B cell (primary cell): Measurements from ENCODE around the gene SNRPB2. TPM values are rescaled to one million over a fixed set of nuclear protein-coding genes. Genes with fewer than 3 reads are reported as not detected.

Experiments
- ATAC-seq: fragments of 200-7000 bp; cut with Tn5 transposase; one replicate; pipeline ENCODE4 v1.10.0; 2021; ENCODE audit warnings: low read depth, mild to moderate bottlenecking, moderate number of reproducible peaks, moderate library complexity
- CTCF ChIA-PET: fragments of 350-600 bp; sonication (Branson Sonifier 250); formaldehyde crosslinking; loops from one replicate; lab custom pipeline; 2021; ENCODE audit warnings: antibody characterized with exemption, inconsistent platforms; lab: Charles Lee
- POLR2A ChIA-PET: fragments of 350-600 bp; sonication (Branson Sonifier 250); formaldehyde crosslinking; loops from one replicate; lab custom pipeline; 2021; ENCODE audit warnings: antibody characterized with exemption; lab: Charles Lee
- DNase-seq: peaks from one replicate; pipeline ENCODE4 v3.0.0; 2013
- H2AFZ ChIP-seq: 2 replicates; pipeline ENCODE4 v1.6.1; 2012; ENCODE audit warnings: mild to moderate bottlenecking, low read depth, low read length; ENCODE audit not compliant: insufficient read depth, poor library complexity, severe bottlenecking
- H3K27ac ChIP-seq, 2 donors: 1 replicate in 1 of 2; 2 replicates in 1 of 2; pipeline ENCODE4 v1.5.1; 2012 to 2013; ENCODE audit warnings: low read length in 2 of 2, mild to moderate bottlenecking in 2 of 2, moderate library complexity in 1 of 2
- H3K27me3 ChIP-seq, 4 experiments: fragments of 200-600 bp in 1 of 4; sonication (generic) in 1 of 4; replicated peaks in 1 of 4; 1 replicate in 2 of 4; 2 replicates in 2 of 4; pipeline versions ENCODE4 v1.6.1 to v1.7.0; 2013 to 2016; ENCODE audit warnings: low read length in 3 of 4, mild to moderate bottlenecking in 2 of 4, mixed read lengths in 1 of 4, moderate library complexity in 1 of 4; ENCODE audit not compliant: insufficient read depth in 4 of 4, control insufficient read depth in 3 of 4; ENCODE audit errors: control extremely low read depth in 1 of 4
- H3K36me3 ChIP-seq, 2 experiments: replicated peaks in 1 of 2; 1 replicate in 1 of 2; 2 replicates in 1 of 2; pipeline versions ENCODE4 v1.6.1 to v1.7.1; 2013; ENCODE audit warnings: low read length in 1 of 2; ENCODE audit not compliant: insufficient read depth in 2 of 2, control insufficient read depth in 1 of 2; ENCODE audit errors: control extremely low read depth in 1 of 2, extremely low read depth in 1 of 2
- H3K4me1 ChIP-seq, 2 donors: fragments of 200-600 bp in 1 of 2; sonication (generic) in 1 of 2; 1 replicate in 1 of 2; 2 replicates in 1 of 2; pipeline versions ENCODE4 v1.5.1 to v1.6.1; 2013 to 2017; ENCODE audit warnings: low read length in 2 of 2; ENCODE audit not compliant: control insufficient read depth in 2 of 2, insufficient read depth in 2 of 2
- H3K4me2 ChIP-seq: replicated peaks from 2 replicates; pipeline ENCODE3; 2012; ENCODE audit warnings: mild to moderate bottlenecking, low read depth, low read length; ENCODE audit not compliant: poor library complexity, severe bottlenecking
- H3K4me3 ChIP-seq, 5 experiments: fragments of 200-600 bp in 1 of 5; sonication (generic) in 1 of 5; 1 replicate in 3 of 5; 2 replicates in 2 of 5; pipeline versions ENCODE4 v1.5.1 to v1.7.0; 2011 to 2016; ENCODE audit warnings: low read length in 4 of 5, mild to moderate bottlenecking in 4 of 5, low read depth in 2 of 5, control low read depth in 1 of 5, moderate library complexity in 1 of 5; ENCODE audit not compliant: insufficient read depth in 1 of 5; ENCODE audit errors: control extremely low read depth in 1 of 5, extremely low read depth in 1 of 5
- H3K79me2 ChIP-seq: fragments of 200-600 bp; sonication (generic); one replicate; pipeline ENCODE4 v1.6.0; 2016; ENCODE audit warnings: low read length; ENCODE audit not compliant: control insufficient read depth, insufficient read depth
- H3K9ac ChIP-seq: fragments of 200-600 bp; sonication (generic); 2 replicates; pipeline ENCODE4 v1.6.1; 2017; ENCODE audit warnings: mild to moderate bottlenecking, low read length, moderate library complexity
- H3K9me3 ChIP-seq, 3 donors: one replicate each; pipeline versions ENCODE4 v1.6.1 to v1.7.1; 2013; ENCODE audit warnings: low read length in 2 of 3; ENCODE audit not compliant: control insufficient read depth in 2 of 3, insufficient read depth in 1 of 3; ENCODE audit errors: control extremely low read depth in 1 of 3
- H4K20me1 ChIP-seq: 2 replicates; pipeline ENCODE4 v1.6.0; 2012; ENCODE audit warnings: mild to moderate bottlenecking, low read length; ENCODE audit not compliant: insufficient read depth, control insufficient read depth, poor library complexity, severe bottlenecking
- H3K27ac Mint-ChIP-seq: one replicate; pipeline ENCODE4 v1.8.0; 2021; ENCODE audit warnings: mixed read lengths
- H3K27me3 Mint-ChIP-seq: one replicate; pipeline ENCODE4 v1.8.0; 2021; ENCODE audit warnings: mixed read lengths
- H3K4me1 Mint-ChIP-seq: one replicate; pipeline ENCODE4 v1.8.0; 2021; ENCODE audit warnings: mixed read lengths
- H3K4me3 Mint-ChIP-seq: one replicate; pipeline ENCODE4 v1.8.0; 2021; ENCODE audit warnings: mixed read lengths
- H3K9me3 Mint-ChIP-seq: one replicate; pipeline ENCODE4 v1.8.0; 2022; ENCODE audit warnings: mixed read lengths; ENCODE audit not compliant: insufficient read depth
- EZH2 ChIP-seq: IDR thresholded peaks from 2 replicates; pipeline ENCODE4 v1.6.1; 2012; ENCODE audit warnings: borderline replicate concordance, low read depth, mild to moderate bottlenecking, moderate library complexity, low read length; ENCODE audit not compliant: insufficient read depth, poor library complexity, severe bottlenecking
- WGBS: methylation state at CpG from one replicate; pipeline ENCODE4 v1.1.5; 2013; ENCODE audit warnings: missing lambda C conversion rate; ENCODE audit not compliant: insufficient coverage; 5-methylcytosine and 5-hydroxymethylcytosine counted together
- intact Hi-C: fragments of 100-400 bp; cut with micrococcal nuclease; formaldehyde crosslinking; loops from one replicate; pipeline ENCODE4 v1.10.0; 2022
- polyA plus RNA-seq: library from polyadenylated mRNA; depleted of rRNA; stranded (reverse); fragments of >200 nt; gene quantifications from 2 replicates; pipeline ENCODE4 v1.2.3, GENCODE V29; 2012
- total RNA-seq, 2 donors: library from RNA; stranded (reverse); fragments of 120-200 nt in 1 of 2; gene quantifications; 1 replicate in 1 of 2; 2 replicates in 1 of 2; pipeline versions ENCODE4 v1.2.3 to v1.2.4, GENCODE V29; 2013 to 2022
- TF ChIP-seq, protein P1 (sequence below): fragments of 200-600 bp; IDR thresholded peaks from one replicate; pipeline ENCODE4 v1.8.0; 2022; ENCODE audit warnings: antibody characterized with exemption, mild to moderate bottlenecking

SNRPB2 gene
- total and polyA plus RNA-seq, 2 donors (not counting 1 experiment from before 2014, with no cell fraction given) = 22.4 to 38.3 TPM

GRCh38 chr20:16692009-16692408 is 37.8 kb upstream of the SNRPB2 start:
- no peak for ATAC-seq
- no peak for DNase-seq
- Mint-ChIP-seq H3K4me3 (no peak overlapping the region), H3K9me3 (no peaks in the 10 kb centered on the region), H3K27ac (no peak overlapping the region), H3K27me3 (peaks cover 39% of the 10 kb centered on the region), H3K4me1 (no peaks in the 10 kb centered on the region)
- no peaks in the 10 kb centered on the region for H3K4me1 ChIP-seq
- no peaks in the 10 kb centered on the region for H3K9me3 ChIP-seq
- no peak overlapping the region for H3K9ac ChIP-seq
- POLR2A ChIA-PET = no interaction called here
- no peak overlapping the region for H3K4me2 ChIP-seq
- CTCF ChIA-PET = no interaction called here
- H3K27me3 ChIP-seq = peaks cover 0 to 2% (median 0%) of the 10 kb centered on the region in 4 experiments
- TF ChIP-seq, protein P1, sequence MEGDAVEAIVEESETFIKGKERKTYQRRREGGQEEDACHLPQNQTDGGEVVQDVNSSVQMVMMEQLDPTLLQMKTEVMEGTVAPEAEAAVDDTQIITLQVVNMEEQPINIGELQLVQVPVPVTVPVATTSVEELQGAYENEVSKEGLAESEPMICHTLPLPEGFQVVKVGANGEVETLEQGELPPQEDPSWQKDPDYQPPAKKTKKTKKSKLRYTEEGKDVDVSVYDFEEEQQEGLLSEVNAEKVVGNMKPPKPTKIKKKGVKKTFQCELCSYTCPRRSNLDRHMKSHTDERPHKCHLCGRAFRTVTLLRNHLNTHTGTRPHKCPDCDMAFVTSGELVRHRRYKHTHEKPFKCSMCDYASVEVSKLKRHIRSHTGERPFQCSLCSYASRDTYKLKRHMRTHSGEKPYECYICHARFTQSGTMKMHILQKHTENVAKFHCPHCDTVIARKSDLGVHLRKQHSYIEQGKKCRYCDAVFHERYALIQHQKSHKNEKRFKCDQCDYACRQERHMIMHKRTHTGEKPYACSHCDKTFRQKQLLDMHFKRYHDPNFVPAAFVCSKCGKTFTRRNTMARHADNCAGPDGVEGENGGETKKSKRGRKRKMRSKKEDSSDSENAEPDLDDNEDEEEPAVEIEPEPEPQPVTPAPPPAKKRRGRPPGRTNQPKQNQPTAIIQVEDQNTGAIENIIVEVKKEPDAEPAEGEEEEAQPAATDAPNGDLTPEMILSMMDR = no peak
- no peak for TF ChIP-seq EZH2
- 25% methylated on average over 1 of the region's 2 CpGs for WGBS
- no peak overlapping the region for H2AFZ ChIP-seq
- intact Hi-C loops = no loop called here
- H3K36me3 ChIP-seq = no peaks in the 10 kb centered on the region
- H3K4me3 ChIP-seq = no peak overlapping the region
- H3K79me2 ChIP-seq = no peaks in the 10 kb centered on the region
- no peaks in the 10 kb centered on the region for H4K20me1 ChIP-seq
- no peak overlapping the region for H3K27ac ChIP-seq

DNA sequence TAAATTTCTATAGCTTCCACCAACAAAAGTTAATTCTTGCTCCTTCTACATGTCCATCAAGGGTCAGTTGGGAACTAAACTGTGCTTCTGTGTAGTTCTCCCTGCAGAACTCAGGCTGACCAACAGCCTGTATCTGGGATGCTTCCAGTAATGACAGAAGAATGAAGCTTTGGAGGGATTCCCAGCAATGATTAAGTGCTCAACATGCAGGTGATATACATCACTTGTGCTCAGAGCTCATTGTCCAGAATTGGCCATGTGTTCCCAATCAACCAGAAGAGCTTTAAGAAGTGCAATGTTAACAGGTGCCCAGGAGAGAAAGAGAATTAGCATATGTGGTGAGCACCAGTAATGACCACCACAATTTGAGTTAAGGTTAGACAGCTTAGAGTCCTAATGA is 37.4 kb upstream of the SNRPB2 start:
- Mint-ChIP-seq H3K4me1 (no peaks in the 10 kb centered on the region), H3K4me3 (no peak overlapping the region), H3K27me3 (peaks cover 42% of the 10 kb centered on the region), H3K9me3 (no peaks in the 10 kb centered on the region), H3K27ac (no peak overlapping the region)
- TF ChIP-seq, protein P1 = no peak
- TF ChIP-seq EZH2 = no peak
- Histone ChIP-seq H3K4me2 (no peak overlapping the region), H2AFZ (no peak overlapping the region), H3K4me3 (no peak overlapping the region), H3K9ac (no peak overlapping the region), H3K27me3 (peaks cover 0 to 2% (median 0%) of the 10 kb centered on the region in 4 experiments), H3K9me3 (no peaks in the 10 kb centered on the region), H3K36me3 (no peaks in the 10 kb centered on the region), H3K79me2 (no peaks in the 10 kb centered on the region), H4K20me1 (no peaks in the 10 kb centered on the region), H3K27ac (no peak overlapping the region), H3K4me1 (no peaks in the 10 kb centered on the region)
- POLR2A ChIA-PET = no interaction called here
- intact Hi-C loops = no loop called here
- DNase-seq (no peak), ATAC-seq (no peak)
- CTCF ChIA-PET = no interaction called here
